PC-3 (cell line): ENCODE measurements around the gene EFCAB6. TPM values are rescaled to one million over a fixed set of nuclear protein-coding genes. Genes with fewer than 3 reads are reported as not detected.

ENCODE experiments used
- ATAC-seq: fragments of 200-7000 bp; cut with Tn5 transposase; 2 replicates; pipeline ENCODE4 v1.9.1; 2020; ENCODE audit warnings: mild to moderate bottlenecking, moderate library complexity
- BruUV-seq: library from RNA; stranded (reverse); fragments of 400-500 nt; replicated peaks from 2 replicates; lab custom pipeline; 2021; lab: Mats Ljungman, UMichigan
- CTCF ChIA-PET: fragments of 300-600 bp; sonication (Branson Sonifier 250); formaldehyde crosslinking; loops from one replicate; lab custom pipeline; 2022; ENCODE audit warnings: antibody characterized with exemption; lab: Charles Lee
- POLR2A ChIA-PET: fragments of 300-600 bp; sonication (Branson Sonifier 250); formaldehyde crosslinking; loops from one replicate; lab custom pipeline; 2022; ENCODE audit warnings: antibody characterized with exemption; ENCODE audit not compliant: unreplicated experiment; lab: Charles Lee
- DNase-seq: peaks from one replicate; pipeline ENCODE4 v3.0.0-alpha.2; 2015
- H2AFZ ChIP-seq: fragments of 300-600 bp; sonication (generic); 2 replicates; pipeline ENCODE4 v1.6.0; 2016; ENCODE audit warnings: antibody characterized with exemption, low read length
- H3F3A ChIP-seq: fragments of 300-600 bp; sonication (generic); one replicate; pipeline ENCODE4 v1.6.0; 2017; ENCODE audit warnings: antibody characterized with exemption, low read length, control low read depth, mild to moderate bottlenecking; ENCODE audit not compliant: unreplicated experiment
- H3K27ac ChIP-seq: fragments of 300-600 bp; sonication (generic); 2 replicates; pipeline ENCODE4 v1.5.1; 2016; ENCODE audit warnings: mild to moderate bottlenecking, low read length
- H3K27me3 ChIP-seq: fragments of 300-600 bp; sonication (generic); 2 replicates; pipeline ENCODE4 v1.6.1; 2016; ENCODE audit warnings: low read length, mixed read lengths
- H3K36me3 ChIP-seq: fragments of 300-600 bp; sonication (generic); 2 replicates; pipeline ENCODE4 v1.6.1; 2016; ENCODE audit warnings: low read depth, mixed run types, low read length, mixed read lengths
- H3K4me1 ChIP-seq: fragments of 300-600 bp; sonication (generic); 2 replicates; pipeline ENCODE4 v1.5.1; 2016; ENCODE audit warnings: low read length; ENCODE audit not compliant: insufficient read depth
- H3K4me2 ChIP-seq: fragments of 300-600 bp; sonication (generic); 2 replicates; pipeline ENCODE4 v1.6.0; 2016; ENCODE audit warnings: low read length
- H3K4me3 ChIP-seq: fragments of 300-600 bp; sonication (generic); 2 replicates; pipeline ENCODE4 v1.5.1; 2016; ENCODE audit warnings: mild to moderate bottlenecking, low read length, mixed read lengths
- H3K79me2 ChIP-seq: fragments of 300-600 bp; sonication (generic); 2 replicates; pipeline ENCODE4 v1.6.1; 2017; ENCODE audit warnings: low read length, mixed read lengths
- H3K9ac ChIP-seq: fragments of 300-600 bp; sonication (generic); 2 replicates; pipeline ENCODE4 v1.6.0; 2016; ENCODE audit warnings: mild to moderate bottlenecking, low read length
- H3K9me2 ChIP-seq: fragments of 300-600 bp; sonication (generic); replicated peaks from 2 replicates; pipeline ENCODE4 v1.6.1; 2016; ENCODE audit warnings: mixed run types, low read length, mixed read lengths
- H3K9me3 ChIP-seq: fragments of 300-600 bp; sonication (generic); 2 replicates; pipeline ENCODE4 v1.6.1; 2016; ENCODE audit warnings: low read length, mixed read lengths
- H4K20me1 ChIP-seq: fragments of 300-600 bp; sonication (generic); 2 replicates; pipeline ENCODE4 v1.6.1; 2016; ENCODE audit warnings: low read length, mixed read lengths
- EZH2 ChIP-seq: fragments of 300-600 bp; sonication (generic); IDR thresholded peaks from one replicate; pipeline ENCODE4 v1.6.1; 2017; ENCODE audit warnings: antibody characterized with exemption, mild to moderate bottlenecking, low read length; ENCODE audit not compliant: unreplicated experiment
- EZH2phosphoT487 ChIP-seq: fragments of 300-600 bp; sonication (generic); IDR thresholded peaks from 2 replicates; pipeline ENCODE4 v1.6.1; 2018; ENCODE audit warnings: mild to moderate bottlenecking, antibody characterized with exemption, low read length, borderline replicate concordance
- intact Hi-C: fragments of 100-400 bp; cut with micrococcal nuclease; formaldehyde crosslinking; loops from 2 replicates; pipeline ENCODE4 v1.9.0; 2023
- total RNA-seq: library from RNA; depleted of rRNA; stranded (reverse); fragments of >200 nt; gene quantifications from 2 replicates; pipeline ENCODE4 v1.2.3, GENCODE V29; 2014
- TF ChIP-seq, protein P1 (sequence below): fragments of 300-600 bp; sonication (generic); conservative IDR thresholded peaks from 2 replicates; pipeline ENCODE4 v1.5.1; 2017; ENCODE audit warnings: antibody characterized with exemption, low read depth, mild to moderate bottlenecking, low read length

EFCAB6 gene
- total RNA-seq, 1 experiment from 2014 or later = 0.07 TPM

DNA sequence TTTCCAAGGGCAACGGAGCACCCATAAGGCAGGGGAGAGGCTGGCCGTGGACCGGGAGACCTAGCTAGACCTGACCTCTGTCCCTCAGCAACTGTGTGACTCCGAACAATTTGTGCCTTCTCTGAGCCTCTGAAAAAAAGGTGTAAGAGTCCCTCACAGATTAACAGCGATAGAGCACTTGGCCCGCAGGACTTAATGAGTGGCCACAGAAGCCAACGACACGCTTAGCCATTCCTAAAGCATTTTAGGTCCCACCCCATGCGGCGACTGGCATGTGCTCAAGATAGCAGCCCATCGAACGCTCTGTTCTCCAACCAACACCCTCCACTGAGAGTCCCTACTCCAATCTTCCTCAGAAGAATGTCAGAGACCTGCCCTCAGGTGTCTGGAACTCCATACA, 48.7 kb upstream of the EFCAB6 start:
- ATAC-seq = no peak
- Histone ChIP-seq H3K27ac (no peak overlapping the region), H3K36me3 (no peaks in the 10 kb centered on the region), H3K4me1 (no peaks in the 10 kb centered on the region), H3K9me3 (no peaks in the 10 kb centered on the region), H3K9ac (no peak overlapping the region), H3F3A (no peaks in the 10 kb centered on the region), H3K4me3 (no peak overlapping the region), H3K9me2 (no peaks in the 10 kb centered on the region), H4K20me1 (no peaks in the 10 kb centered on the region), H2AFZ (no peak overlapping the region), H3K4me2 (no peak overlapping the region), H3K79me2 (no peaks in the 10 kb centered on the region), H3K27me3 (peaks cover 43% of the 10 kb centered on the region)
- no peak for DNase-seq
- TF ChIP-seq EZH2phosphoT487 = no peak
- TF ChIP-seq, protein P1, sequence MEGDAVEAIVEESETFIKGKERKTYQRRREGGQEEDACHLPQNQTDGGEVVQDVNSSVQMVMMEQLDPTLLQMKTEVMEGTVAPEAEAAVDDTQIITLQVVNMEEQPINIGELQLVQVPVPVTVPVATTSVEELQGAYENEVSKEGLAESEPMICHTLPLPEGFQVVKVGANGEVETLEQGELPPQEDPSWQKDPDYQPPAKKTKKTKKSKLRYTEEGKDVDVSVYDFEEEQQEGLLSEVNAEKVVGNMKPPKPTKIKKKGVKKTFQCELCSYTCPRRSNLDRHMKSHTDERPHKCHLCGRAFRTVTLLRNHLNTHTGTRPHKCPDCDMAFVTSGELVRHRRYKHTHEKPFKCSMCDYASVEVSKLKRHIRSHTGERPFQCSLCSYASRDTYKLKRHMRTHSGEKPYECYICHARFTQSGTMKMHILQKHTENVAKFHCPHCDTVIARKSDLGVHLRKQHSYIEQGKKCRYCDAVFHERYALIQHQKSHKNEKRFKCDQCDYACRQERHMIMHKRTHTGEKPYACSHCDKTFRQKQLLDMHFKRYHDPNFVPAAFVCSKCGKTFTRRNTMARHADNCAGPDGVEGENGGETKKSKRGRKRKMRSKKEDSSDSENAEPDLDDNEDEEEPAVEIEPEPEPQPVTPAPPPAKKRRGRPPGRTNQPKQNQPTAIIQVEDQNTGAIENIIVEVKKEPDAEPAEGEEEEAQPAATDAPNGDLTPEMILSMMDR = no peak
- no peak for TF ChIP-seq EZH2
- intact Hi-C loops = no loop called here
- ChIA-PET POLR2A (no interaction called here), CTCF (no interaction called here)
- no TSS peak for BruUV-seq

DNA sequence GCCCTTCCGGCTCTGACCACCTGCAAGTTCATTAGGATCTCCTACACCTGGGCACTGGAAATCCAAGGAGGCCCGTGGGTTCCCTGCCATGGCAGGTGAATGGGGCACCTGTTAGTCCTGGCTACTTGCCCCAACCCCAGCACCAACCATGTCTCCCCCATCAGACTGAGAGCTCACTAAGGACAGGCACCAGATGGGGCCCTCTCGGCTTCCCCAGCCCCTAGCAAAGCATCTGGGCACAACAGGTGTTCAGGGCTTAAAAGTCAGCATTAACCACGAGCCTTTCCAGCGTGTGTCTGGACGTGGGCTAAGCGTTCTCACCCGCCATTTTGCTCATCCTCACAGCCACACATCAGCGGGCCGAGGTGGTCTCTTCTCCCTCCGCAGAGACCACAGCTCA, 48.0 kb upstream of the EFCAB6 start:
- TF ChIP-seq, protein P1 = no peak
- TF ChIP-seq EZH2phosphoT487 (no peak), EZH2 (no peak)
- no peak overlapping the region for H3K9ac ChIP-seq
- no peak overlapping the region for H3K27ac ChIP-seq
- intact Hi-C loops = no loop called here
- H2AFZ ChIP-seq = no peak overlapping the region
- DNase-seq (no peak), ATAC-seq (no peak)
- ChIA-PET CTCF (no interaction called here), POLR2A (no interaction called here)
- no peaks in the 10 kb centered on the region for H3K9me3 ChIP-seq
- no TSS peak for BruUV-seq
- H3K9me2 ChIP-seq = no peaks in the 10 kb centered on the region
- H3K4me3 ChIP-seq = no peak overlapping the region
- H3K4me2 ChIP-seq = no peak overlapping the region
- H3K27me3 ChIP-seq = peaks cover 37% of the 10 kb centered on the region
- H3F3A ChIP-seq = no peaks in the 10 kb centered on the region
- no peaks in the 10 kb centered on the region for H3K36me3 ChIP-seq
- H3K4me1 ChIP-seq = no peaks in the 10 kb centered on the region
- no peaks in the 10 kb centered on the region for H4K20me1 ChIP-seq
- no peaks in the 10 kb centered on the region for H3K79me2 ChIP-seq

DNA sequence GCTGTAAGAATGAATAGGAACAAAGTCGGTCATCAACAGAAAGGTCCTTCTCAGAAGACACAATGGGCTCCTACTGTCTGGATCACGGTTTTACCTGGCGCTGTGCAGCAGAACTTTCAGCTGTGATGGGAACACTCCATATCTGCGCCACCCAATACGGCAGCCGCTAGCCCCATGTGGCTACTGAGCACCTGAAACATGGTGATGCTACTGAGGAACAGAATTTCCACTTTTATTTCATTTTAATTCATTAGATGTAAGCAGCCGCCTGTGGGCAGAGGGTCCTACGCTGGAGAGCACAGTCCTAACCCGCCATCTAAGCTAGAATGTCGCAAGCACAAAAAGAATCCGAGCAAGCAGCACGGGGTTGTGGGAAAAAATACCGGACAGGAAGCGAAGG, 47.5 kb upstream of the EFCAB6 start:
- Histone ChIP-seq H3K36me3 (no peaks in the 10 kb centered on the region), H3K4me2 (no peak overlapping the region), H3K4me3 (no peak overlapping the region), H3K27me3 (peaks cover 33% of the 10 kb centered on the region), H3K9ac (no peak overlapping the region), H3F3A (no peaks in the 10 kb centered on the region), H3K9me2 (no peaks in the 10 kb centered on the region), H4K20me1 (no peaks in the 10 kb centered on the region), H3K79me2 (no peaks in the 10 kb centered on the region), H2AFZ (no peak overlapping the region), H3K9me3 (no peaks in the 10 kb centered on the region), H3K4me1 (no peaks in the 10 kb centered on the region), H3K27ac (no peak overlapping the region)
- ChIA-PET CTCF (no interaction called here), POLR2A (no interaction called here)
- BruUV-seq = no TSS peak
- DNase-seq = no peak
- TF ChIP-seq, protein P1 = no peak
- TF ChIP-seq EZH2 (no peak), EZH2phosphoT487 (no peak)
- intact Hi-C loops = no loop called here
- ATAC-seq = no peak
